HG02852 (cell line): ENCODE results near the gene IMPA2.
"Not testable (repeated sequence)": the region's sequence is repeated elsewhere in the genome, so short reads cannot be mapped to it uniquely, and the experiment has no call there.

ENCODE experiments used
- ATAC-seq: cut with Tn5 transposase; IDR thresholded peaks from one replicate; pipeline ENCODE4 v1.9.1; 2021; ENCODE audit warnings: mild to moderate bottlenecking, moderate library complexity; ENCODE audit not compliant: unreplicated experiment

Gene IMPA2

DNA sequence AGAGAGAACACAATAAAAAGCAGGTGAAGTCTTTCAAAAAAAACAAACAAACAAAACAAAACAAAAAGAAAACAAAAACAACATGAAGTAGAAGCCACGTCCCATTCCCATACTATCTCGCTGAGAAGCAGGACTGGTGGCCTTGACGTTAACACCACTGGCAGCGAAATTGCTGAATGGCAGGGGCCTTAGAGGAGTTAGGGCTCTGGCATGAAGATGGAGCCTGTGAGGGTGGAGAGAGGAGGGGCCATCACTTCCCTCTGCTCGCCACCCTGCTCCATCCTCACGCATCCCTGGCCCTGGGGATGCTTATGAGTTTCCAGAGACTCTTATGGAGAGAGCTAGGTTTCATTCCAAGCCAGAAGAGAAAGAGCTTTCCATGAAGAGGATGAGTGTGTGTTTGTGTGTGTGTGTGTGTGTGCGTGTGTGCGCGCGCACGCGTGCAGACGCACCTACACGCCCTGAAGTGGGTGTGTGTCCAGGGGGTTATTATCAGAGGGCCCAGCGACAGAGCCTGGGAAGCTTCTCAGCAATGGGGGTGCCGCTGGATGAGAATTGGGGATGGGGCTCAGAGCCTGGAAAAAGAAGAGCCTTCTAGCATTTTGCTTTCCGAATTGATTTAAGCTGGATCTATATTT is 20.4 kb upstream of the IMPA2 start:
- no peak for ATAC-seq

DNA sequence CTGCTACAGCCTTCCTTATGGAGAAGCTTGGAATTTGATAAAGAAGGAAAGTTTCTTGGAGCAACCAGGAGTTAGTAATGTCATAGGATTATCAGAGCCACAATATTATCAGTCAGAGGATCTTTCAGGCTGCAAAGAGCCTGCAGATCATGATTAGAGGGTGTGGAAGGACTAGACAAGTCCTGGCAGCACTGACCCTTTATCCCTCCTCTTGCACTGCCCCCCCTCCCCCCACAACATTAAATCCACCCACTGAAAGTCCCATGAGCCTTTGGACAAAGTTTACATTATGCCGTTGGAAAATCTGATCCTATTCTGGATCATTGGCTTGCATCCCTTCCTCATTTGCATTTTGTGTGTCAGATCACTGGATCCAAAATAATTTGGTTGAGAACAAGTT is 18.7 kb upstream of the IMPA2 start:
- ATAC-seq = no peak

DNA sequence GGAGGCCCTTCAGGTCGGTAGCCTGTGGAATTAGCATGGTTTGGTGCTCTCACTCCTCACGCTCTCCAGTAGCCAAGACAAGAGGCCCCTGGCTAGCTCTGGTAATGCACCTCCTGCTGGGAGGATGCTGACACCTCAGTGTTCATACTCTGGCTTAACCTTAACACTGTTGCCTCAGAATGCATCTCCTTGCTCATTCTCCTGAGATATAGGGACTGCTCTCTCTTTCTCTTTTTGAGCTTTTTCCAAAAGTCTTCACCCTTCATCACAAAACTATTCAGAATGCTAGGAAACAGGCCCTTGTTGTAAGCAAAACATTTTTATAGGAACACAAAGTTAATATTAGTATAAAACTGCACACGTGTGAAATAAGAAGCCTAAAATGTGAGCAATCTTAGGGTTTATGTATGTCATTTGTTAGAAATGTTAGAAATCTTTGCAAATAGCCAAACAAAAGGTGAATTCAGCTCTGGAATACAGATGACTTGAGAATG is 17.3 kb upstream of the IMPA2 start:
- no peak for ATAC-seq

DNA sequence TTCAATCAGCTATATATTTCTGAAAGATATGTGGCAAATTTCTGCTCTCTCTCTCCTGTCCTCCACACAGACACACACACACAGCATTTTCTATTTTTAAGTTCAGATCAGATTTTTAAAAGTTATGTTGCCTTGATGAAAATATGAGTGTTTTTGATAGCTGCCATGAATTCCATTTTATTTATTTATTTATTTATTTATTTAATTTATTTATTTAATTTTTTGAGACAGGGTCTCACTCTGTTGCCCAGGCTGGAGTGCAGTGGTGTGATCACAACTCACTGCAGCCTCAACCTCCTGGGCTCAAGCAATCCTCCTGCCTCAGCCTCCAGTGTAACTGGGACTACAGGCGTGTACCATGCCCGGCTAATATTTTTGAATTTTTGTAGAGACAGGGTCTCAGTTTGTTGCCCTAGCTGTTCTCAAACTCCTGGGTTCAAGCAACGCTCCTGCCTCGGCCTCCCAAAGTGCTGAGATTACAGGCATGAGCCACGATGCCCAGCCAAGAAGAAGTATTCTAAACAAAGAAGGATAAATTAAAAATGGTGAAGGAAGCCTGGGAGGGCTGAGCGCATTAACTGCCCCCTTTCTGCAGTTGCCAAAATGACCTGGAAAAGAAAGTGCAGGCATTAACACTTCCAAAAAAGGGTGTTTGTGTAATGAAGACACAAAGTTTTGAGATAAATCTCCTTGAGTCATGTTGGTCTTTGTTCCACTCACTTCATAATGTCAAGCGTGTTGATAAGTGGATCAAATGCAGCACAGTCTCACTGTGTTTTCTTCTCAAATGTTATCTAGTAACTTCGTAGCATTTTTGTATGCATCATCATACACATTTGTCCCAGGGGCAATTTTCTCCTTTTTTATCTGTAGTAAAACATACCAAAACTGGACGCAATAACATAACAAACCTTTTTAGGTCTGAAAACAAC is 11.1 kb upstream of the IMPA2 start:
- ATAC-seq = no peak

DNA sequence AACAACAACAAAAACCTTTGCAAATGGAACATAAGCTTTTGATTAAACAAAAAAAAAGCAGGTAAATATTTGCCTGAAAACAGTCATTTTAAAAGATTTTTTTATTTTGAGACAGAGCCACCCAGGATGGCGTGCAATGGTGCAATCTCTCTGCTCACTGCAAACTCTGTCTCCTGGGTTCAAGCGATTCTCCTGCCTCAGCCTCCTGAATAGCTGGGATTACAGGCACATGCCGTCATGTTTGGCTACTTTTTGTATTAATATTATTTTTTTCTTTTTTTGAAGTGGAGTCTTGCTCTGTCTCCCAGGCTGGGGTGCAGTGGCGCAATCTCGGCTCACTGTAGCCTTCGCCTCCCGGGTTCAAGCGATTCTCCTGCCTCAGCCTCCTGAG is 10.5 kb upstream of the IMPA2 start:
- not testable (repeated sequence) for ATAC-seq

DNA sequence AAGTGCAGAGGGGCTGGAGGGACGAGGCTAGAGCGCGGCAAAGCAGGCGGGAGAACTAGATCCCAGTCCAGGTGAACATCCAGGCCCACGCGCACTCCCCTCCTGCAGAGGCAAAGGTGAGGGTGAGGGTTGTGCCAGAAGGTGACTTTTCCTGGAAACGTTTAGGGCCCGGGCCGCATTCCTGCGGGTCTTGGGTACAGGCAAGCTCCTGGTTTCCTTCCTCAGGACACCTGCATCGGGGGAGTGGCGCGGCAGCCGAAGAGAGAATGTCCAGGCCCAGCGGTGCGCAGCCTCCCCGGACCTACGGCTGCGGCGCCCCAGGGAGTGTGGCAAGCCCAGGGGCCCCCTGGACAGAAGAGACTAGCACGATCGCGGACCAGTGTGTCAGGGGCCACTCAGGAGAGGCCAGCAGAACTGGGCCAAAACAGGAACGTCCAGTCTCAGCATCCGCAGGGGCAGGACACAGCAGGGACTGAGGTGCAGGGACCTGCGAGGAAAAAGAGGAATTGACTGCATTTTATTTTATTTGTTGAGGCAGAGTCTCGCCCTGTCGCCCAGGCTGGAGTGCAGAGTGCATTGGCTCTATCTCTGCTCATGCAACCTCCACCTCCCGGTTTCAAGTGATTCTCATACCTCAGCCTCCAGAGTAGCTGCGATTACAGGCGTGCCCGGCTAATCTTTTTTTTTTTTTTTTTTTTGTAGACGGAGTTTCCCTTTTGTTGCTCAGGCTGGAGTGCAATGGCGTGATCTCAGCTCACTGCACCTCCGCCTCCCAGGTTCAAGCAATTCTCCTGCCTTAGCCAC is 8.7 kb upstream of the IMPA2 start:
- no peak for ATAC-seq

DNA sequence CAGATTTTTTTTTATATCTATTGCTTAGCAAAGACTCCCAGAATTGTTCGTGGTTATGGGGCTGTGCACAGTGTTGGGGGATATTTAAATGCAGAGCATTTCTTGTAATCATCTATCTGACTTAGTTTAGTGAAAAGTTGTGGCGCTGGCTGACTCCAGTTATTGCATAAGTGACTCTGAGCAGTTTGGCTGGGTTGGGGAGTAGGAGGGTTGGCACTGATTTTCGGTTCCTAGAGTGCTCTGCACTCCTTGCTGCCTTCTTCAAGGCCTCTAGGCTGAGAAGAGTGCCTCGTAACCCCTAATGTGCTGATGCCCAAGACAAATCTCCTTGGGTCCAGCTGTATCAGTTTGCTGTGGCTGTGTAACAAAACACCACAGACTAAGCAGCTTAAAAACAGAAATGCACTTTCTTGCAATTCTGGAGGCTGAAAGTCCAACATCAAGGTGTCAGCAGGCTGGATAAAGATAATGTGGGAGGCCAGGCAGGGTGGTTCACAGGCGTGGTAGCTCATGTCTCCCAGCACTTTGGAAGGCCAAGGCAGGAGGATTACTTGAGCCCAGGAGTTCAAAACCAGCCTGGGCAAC is 6.5 kb upstream of the IMPA2 start:
- no peak for ATAC-seq

DNA sequence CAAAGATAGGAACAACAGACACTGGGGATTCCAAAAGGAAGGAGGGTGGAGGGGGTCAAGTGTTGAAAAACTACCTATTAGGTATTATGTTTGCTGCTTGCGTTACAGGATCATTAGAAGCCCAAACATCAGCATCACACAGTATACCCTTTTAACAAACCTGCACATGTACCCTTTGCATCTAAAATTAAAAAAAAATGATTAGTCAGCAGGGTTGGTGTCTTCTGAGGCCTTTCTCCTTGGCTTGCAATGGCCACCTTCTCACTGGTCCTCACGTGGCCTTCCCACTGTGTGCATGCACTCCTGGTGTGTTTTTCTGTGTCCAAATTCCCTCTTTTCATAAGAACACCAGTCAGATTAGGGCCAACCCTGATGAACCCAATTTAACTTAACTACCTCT is 5.6 kb upstream of the IMPA2 start:
- ATAC-seq = no peak

DNA sequence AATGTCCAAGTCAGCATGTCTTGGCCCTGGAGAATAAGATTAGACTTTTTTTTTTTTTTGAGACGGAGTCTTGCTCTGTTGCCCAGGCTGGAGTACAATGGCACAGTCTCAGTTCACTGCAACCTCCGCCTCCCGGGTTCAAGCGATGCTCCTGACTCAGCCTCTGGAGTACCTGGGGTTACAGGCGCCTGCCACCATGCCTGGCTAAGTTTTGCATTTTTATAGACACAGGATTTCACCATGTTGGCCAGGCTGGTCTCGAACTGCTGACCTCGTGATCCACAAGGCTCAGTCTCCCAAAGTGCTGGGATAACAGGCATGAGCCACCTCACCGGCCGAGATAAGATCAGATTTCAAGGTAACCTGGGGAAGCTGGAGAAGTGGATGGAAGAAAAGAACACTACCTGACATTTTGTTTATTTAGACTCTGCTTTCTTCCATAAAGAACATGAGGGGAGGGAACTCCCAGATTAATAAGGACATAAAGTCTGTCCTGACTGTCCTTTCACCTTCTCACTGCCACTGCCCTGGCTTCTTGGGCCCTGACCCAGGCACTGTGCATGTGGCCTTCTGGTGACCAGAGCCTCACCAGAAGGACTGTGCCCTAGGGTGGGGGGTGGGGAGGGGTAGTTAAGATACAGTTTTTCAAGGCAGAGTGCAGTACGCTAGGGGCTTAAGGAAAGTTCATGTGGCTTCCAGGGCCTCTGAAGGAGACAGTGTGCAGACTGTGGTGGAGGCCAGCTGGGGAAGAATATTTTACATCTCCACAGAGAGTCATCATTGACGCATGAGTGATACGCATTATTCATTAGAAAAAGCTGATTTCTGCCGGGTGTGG is 4.8 kb upstream of the IMPA2 start:
- no peak for ATAC-seq

DNA sequence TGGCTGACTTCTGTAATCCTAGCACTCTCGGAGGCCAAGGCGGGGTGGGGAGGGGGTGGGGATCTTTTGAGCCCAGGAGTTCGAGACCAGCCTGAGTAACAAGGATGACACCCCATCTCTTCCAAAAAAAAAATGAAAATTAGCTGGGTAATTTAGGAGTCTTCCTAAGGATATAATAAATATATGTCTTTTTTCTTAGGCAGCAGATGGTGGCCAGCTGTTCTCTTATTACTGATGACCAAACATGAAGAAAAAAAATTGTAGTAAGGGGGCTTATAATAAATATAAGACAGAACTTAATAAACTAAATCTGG is 4.2 kb upstream of the IMPA2 start:
- ATAC-seq = no peak

DNA sequence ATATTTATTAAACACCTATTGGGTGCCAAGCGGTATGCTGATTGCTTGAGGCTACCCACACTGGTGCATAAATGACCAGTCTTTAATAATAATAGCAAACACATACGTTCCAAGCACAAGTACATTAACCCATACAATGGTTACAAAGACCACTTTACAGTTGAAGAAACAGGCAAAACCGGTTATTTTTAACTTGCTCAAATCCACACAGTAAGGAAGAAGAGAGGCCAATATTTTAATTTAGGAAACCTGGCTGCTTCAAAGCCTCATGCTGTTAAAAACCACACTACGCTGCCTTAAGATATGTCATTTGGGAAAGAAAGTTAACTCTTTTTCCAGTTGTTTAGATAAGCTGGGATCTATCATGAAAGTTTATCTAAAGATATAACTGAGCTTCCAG is 2.4 kb upstream of the IMPA2 start:
- no peak for ATAC-seq

DNA sequence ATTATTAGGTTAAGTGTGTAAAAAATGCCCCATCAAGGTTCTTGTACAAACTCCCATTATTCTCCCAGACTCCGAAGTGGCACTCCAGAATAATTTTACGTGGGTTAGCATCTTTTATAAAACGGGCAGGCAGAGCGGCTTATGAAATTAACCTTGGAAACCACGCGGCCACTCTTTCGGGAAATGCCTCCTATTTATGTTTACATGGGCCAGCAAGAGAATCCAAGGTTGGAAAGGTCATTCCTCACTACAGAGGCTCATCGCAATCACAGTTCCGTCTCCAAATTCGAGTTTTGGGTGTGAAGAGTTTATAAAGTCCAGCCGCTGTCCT is 1.2 kb upstream of the IMPA2 start:
- no peak for ATAC-seq

DNA sequence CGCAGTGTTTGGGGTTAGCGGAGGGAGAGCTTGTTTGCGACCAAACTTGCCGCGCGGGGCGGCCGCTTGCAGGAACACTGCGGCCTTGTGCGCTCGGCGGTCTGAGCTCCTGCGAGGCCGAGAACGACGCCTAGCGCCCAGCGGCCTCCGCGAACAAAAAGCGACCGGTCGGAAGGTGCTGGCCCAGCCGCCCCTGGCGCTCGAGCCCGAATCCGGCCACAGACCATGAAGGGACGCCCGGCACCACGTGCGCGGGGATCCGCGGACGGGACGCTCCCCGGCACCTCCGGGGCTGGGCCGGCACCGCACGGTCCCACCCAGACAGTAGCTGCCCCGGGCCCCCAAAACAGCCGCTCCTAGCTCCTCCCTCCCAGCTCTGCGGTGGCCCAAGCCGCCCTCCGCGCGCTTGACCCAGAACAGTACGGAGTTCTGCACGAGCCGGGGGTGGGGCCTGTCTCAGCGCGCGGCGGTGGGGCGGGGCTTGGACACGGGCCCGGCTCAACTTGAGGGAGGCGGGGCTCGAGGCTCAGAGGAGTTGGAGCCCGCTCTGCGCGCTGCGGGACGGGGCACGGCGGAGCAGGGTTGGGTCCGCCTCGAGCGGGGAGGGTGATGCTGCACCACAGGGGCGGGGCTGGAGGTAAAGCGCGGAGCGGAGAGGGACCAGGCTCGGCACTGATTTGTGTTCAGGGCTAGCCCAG is 664 bp upstream of the IMPA2 start:
- peak; percentile 85 for ATAC-seq

DNA sequence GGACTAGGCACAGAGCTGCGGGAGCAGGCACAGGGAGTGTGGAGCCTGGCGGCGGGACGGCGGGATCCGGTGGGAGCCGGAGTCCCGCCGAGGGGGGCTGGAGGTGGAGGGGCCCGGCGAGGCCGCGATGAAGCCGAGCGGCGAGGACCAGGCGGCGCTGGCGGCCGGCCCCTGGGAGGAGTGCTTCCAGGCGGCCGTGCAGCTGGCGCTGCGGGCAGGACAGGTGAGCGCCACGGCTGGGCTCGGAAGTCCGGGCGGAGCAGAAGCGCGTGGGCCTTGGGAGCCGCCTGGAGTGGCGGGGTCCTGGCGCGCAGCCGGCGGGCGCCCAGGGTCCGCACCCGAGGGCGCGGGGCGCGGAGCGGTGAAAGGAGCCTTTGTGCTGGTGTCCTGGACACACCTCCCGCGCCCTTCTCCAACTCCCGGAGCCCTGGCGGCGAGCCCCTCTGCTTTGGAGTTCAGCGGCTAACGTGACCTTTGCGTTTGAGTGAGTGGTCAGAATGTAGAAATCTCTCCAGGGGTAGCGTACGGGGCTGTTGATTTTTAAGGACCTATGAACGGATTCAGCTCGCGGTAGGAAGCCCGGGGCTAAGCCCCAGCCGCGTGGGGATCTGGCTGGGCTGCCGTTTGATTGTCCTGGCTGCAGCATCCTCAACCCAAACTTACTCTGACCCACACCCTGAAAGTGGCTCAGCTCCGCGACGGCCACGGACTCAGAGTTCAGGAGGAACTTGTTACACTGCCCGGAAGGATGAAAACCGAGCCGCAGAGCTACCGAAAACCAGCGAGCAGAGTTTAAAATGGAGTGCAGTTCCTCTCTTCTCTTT is 448 bp downstream of the IMPA2 start:
- ATAC-seq = peak; percentile 18

DNA sequence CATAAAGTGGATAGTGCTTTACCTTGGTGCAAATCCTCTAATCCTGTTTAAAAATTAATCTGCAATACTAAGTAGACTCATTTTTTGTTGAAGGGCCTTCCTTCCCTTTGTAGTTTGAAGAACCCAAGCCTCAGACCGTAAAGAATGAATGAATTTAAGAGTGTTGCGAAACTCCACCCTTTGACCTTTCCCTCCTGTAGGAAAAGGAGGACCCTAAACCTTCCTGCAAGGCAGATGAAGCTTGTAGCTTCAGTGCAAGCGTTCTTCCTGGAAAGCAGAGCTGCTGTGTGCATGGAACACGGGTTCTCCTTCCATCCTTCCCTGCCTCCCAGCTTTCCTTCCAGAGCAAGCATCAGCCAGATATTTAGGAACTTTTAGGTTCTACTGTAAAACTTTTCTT is 1.7 kb downstream of the IMPA2 start:
- no peak for ATAC-seq

DNA sequence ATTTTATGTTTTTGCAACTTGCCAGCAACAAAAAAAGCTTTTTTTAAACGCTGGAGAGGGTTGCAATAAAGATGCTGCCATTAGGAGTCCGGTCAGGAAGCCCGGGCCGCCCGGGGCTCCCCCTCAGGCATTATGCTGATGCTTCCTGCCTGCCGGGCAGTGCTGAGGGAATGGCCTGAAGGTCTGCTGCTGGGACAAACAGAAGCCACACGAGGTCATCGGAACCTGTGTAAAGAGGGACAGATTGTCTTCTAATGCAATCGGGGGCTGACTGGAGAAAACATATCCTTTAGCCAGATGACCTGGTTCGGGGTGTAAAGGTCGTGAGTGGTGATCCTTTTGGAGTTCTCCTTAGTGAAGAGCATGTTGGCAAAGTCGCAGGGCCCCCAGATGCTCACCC is 2.3 kb downstream of the IMPA2 start:
- no peak for ATAC-seq

DNA sequence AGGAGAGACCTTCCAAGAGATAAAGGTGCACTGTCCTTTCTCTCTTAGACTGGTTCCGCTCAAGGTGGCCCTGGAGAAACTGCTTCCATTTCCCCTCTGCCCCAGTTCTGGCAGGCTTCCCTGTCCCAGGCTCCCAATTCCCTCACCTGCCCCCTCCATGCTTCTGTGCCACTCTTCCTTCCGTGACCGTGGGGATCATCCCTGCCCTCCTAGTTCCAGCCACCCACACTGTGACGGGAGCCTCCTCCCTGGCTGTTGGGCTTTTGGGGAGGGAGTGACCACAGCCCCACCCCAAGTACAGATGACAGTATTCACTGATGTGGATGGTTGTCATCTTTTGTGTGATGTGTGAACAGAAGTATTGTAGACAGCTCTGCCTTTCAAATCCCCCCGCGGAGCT is 2.8 kb downstream of the IMPA2 start:
- ATAC-seq = no peak

DNA sequence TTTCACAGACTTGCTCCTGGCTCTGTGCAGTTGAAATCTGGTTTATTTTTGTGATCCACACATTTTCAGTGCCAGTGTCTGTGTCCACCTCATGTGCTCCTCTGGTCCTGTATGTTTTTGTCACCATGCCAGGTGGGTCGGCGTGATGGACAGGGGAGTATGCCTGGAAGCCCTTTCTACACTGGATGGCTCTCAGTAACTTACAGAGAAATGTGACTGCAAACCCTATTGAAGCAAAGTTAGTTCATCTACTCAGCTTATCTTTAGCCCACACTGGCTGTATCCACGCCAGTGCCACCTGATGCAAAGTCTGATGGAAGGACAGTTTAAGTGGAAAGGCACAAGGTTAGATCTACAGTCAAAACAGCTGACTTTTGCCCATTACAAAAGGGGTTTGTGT is 4.3 kb downstream of the IMPA2 start:
- no peak for ATAC-seq

DNA sequence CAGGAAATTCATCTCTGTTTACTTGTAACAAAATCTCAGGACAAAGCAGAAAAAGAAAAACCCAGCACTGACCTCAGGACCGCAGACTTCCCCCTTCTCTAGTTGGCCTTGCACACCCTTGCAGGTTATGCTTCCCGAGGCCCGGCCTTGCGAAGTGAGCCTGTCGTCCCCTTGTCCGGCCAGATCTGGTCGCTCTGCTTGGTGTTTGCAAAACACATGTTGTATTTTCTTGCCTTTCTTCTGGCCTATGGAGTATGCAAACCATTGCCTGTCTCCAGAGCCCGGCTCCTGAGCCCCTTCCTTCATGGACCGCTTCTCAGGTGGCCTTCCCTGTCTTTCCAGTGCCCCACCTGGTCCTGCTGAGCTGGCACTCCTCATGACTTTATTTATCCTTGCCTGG is 4.8 kb downstream of the IMPA2 start:
- no peak for ATAC-seq
